ENCODE results near the gene MORF4L2. TPM values are rescaled to one million over a fixed set of nuclear protein-coding genes. Genes with fewer than 3 reads are reported as not detected.

MORF4L2 gene
- total and polyA plus RNA-seq, 7 donors: 182 to 524 (median 273) TPM

- TF ChIP-seq CTCF (IDR thresholded peaks at IDR 0.05): no peak
- ATAC-seq (no peak), DNase-seq (no peak)
- intact Hi-C loops (cut with DNase I): loop anchor here in 1 of 2 donors (10.0 kb wide), 1 partner anchor 47 kb away; the partner anchor contains the start of gene MORF4L2
- no peak overlapping the region for H3K4me3 ChIP-seq
- H3K27me3 ChIP-seq (ENCODE audit: insufficient read depth in 3 of 3, low read length in 2 of 3): no peaks in the 10 kb centered on the region
- no peaks in the 10 kb centered on the region for H3K4me1 ChIP-seq
- no peaks in the 10 kb centered on the region for H3K9me3 ChIP-seq
- no peak overlapping the region for H3K27ac ChIP-seq
- WGBS, 3 donors: 60 to 93% (median 88%) methylated on average over 2 of the region's 2 CpGs
- H3K36me3 ChIP-seq (ENCODE audit: insufficient read depth in 1 of 2, low read depth in 1 of 2): no peaks in the 10 kb centered on the region
Observed at GRCh38 chrX:103637604-103638338, 48.7 kb downstream of the MORF4L2 start.

- ATAC-seq: no peak
- Histone ChIP-seq H3K4me1 (peaks cover 2% of the 10 kb centered on the region), H3K27ac (no peak overlapping the region), H3K27me3 (ENCODE audit: insufficient read depth in 3 of 3, low read length in 2 of 3) (no peaks in the 10 kb centered on the region), H3K36me3 (ENCODE audit: insufficient read depth in 1 of 2, low read depth in 1 of 2) (peaks cover 0 to 6% of the 10 kb centered on the region in 2 donors), H3K9me3 (no peaks in the 10 kb centered on the region), H3K4me3 (no peak overlapping the region)
- no peak for DNase-seq
- TF ChIP-seq CTCF (IDR thresholded peaks at IDR 0.05): no peak
- intact Hi-C loops (cut with DNase I): loop anchor here in 1 of 2 donors (10.0 kb wide), 1 partner anchor 49 kb away; the partner anchor contains the start of gene MORF4L2
- WGBS, 3 donors: 53 to 82% (median 79%) methylated on average over 2 of the region's 2 CpGs
Observed at GRCh38 chrX:103635436-103635835, 51.1 kb downstream of the MORF4L2 start.

DNA sequence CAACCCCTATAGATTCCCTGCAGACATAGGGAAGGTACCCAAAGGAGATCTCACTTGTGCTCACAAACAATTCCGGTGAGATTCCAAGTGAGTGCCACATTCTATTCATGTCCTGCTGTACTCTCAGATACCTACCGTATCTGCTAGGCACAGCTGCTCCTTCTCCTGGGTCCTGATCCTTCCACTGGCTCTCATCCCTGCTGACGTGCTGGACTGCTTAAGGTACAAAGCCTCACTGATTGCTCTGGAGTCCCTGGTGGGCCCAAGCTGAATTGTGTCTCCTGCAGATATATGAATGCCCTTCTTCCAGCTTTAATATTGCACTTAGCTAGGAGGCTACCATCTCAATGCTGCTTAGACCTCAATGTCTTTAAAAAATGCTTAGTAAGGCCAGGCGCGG lies 55.4 kb downstream of the MORF4L2 start:
- intact Hi-C loops (cut with DNase I): loop anchor here in 1 of 2 donors (10.0 kb wide), 1 partner anchor 54 kb away; the partner anchor contains the start of gene MORF4L2
- 79 to 90% (median 83%) methylated on average over 5 of the region's 5 CpGs for WGBS, 3 donors
- H3K27ac ChIP-seq: no peak overlapping the region
- peaks cover 0 to 6% of the 10 kb centered on the region in 2 donors for H3K36me3 ChIP-seq (ENCODE audit: insufficient read depth in 1 of 2, low read depth in 1 of 2)
- DNase-seq: no peak
- TF ChIP-seq CTCF (IDR thresholded peaks at IDR 0.05): no peak
- ATAC-seq: no peak
- H3K9me3 ChIP-seq: no peaks in the 10 kb centered on the region
- H3K27me3 ChIP-seq (ENCODE audit: insufficient read depth in 3 of 3, low read length in 2 of 3): peaks cover 0 to 10% (median 0%) of the 10 kb centered on the region in 3 donors
- no peak overlapping the region for H3K4me3 ChIP-seq
- H3K4me1 ChIP-seq: peaks cover 9% of the 10 kb centered on the region

DNA sequence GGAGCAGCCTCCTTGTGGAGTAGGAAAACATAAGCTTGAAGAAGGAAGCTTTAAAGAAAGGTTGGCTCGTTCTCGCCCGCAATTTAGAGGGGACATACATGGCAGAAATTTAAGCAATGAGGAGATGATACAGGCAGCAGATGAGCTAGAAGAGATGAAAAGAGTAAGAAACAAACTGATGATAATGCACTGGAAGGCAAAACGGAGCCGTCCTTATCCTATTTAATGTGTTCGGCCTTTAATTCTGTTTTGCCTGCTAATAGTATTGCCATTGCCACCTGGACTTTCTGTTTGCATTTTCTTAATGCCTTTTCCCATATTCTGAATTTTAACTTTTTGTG lies 56.4 kb downstream of the MORF4L2 start:
- Histone ChIP-seq H3K27ac (peak overlapping the region; percentile 87), H3K27me3 (ENCODE audit: insufficient read depth in 3 of 3, low read length in 2 of 3) (peaks cover 0 to 10% (median 0%) of the 10 kb centered on the region in 3 donors), H3K9me3 (no peaks in the 10 kb centered on the region), H3K4me3 (peak overlapping the region; percentile 78), H3K4me1 (peaks cover 9% of the 10 kb centered on the region), H3K36me3 (ENCODE audit: insufficient read depth in 1 of 2, low read depth in 1 of 2) (peaks cover 0 to 6% of the 10 kb centered on the region in 2 donors)
- intact Hi-C loops (cut with DNase I): loop anchor here in 1 of 2 donors (10.0 kb wide), 1 partner anchor 55 kb away; the partner anchor contains the start of gene MORF4L2
- TF ChIP-seq CTCF (IDR thresholded peaks at IDR 0.05): no peak
- 12 to 34% (median 14%) methylated on average over 6 of the region's 6 CpGs for WGBS, 3 donors
- DNase-seq (no peak), ATAC-seq (no peak)
